Measurements from ENCODE around the gene CYBC1.

The CYBC1 gene

GRCh38 chr17:82437325-82437668, 13.3 kb downstream of the CYBC1 start:
- DNase-seq (ENCODE audit: insufficient read length) (no peak), FAIRE-seq (no peak)
- TF ChIP-seq POLR2A (IDR thresholded peaks at IDR 0.05; ENCODE audit: low read depth, low read length) (no peak), TAF1 (IDR thresholded peaks at IDR 0.05; ENCODE audit: borderline replicate concordance, low read depth, low read length) (no peak), POLR2AphosphoS5 (IDR thresholded peaks at IDR 0.05; ENCODE audit: low read depth, low read length) (no peak)

GRCh38 chr17:82436601-82437324, 13.8 kb downstream of the CYBC1 start:
- DNase-seq (ENCODE audit: insufficient read length) (no peak), FAIRE-seq (no peak)
- TF ChIP-seq POLR2AphosphoS5 (IDR thresholded peaks at IDR 0.05; ENCODE audit: low read depth, low read length) (no peak; the same call in 1 of the 2 replicates), TAF1 (IDR thresholded peaks at IDR 0.05; ENCODE audit: borderline replicate concordance, low read depth, low read length) (no peak), POLR2A (IDR thresholded peaks at IDR 0.05; ENCODE audit: low read depth, low read length) (no peak)

GRCh38 chr17:82435601-82436583, 14.7 kb downstream of the CYBC1 start:
- no peak for DNase-seq (ENCODE audit: insufficient read length)
- no peak for FAIRE-seq
- TF ChIP-seq TAF1 (IDR thresholded peaks at IDR 0.05; ENCODE audit: borderline replicate concordance, low read depth, low read length) (no peak), POLR2AphosphoS5 (IDR thresholded peaks at IDR 0.05; ENCODE audit: low read depth, low read length) (no peak), POLR2A (IDR thresholded peaks at IDR 0.05; ENCODE audit: low read depth, low read length) (no peak)

GRCh38 chr17:82435103-82435502, 15.4 kb downstream of the CYBC1 start:
- DNase-seq (ENCODE audit: insufficient read length): no peak
- no peak for TF ChIP-seq TAF1 (IDR thresholded peaks at IDR 0.05; ENCODE audit: borderline replicate concordance, low read depth, low read length)
- no peak for TF ChIP-seq POLR2AphosphoS5 (IDR thresholded peaks at IDR 0.05; ENCODE audit: low read depth, low read length)
- no peak for FAIRE-seq

GRCh38 chr17:82434216-82434565, 16.4 kb downstream of the CYBC1 start:
- DNase-seq (ENCODE audit: insufficient read length): no peak
- no peak for TF ChIP-seq POLR2A (IDR thresholded peaks at IDR 0.05; ENCODE audit: low read depth, low read length)
- no peak for TF ChIP-seq TAF1 (IDR thresholded peaks at IDR 0.05; ENCODE audit: borderline replicate concordance, low read depth, low read length)
- no peak for TF ChIP-seq POLR2AphosphoS5 (IDR thresholded peaks at IDR 0.05; ENCODE audit: low read depth, low read length)
- FAIRE-seq: no peak

- DNase-seq (ENCODE audit: insufficient read length): no peak
- FAIRE-seq: no peak
- TF ChIP-seq POLR2A (IDR thresholded peaks at IDR 0.05; ENCODE audit: low read depth, low read length) (no peak), TAF1 (IDR thresholded peaks at IDR 0.05; ENCODE audit: borderline replicate concordance, low read depth, low read length) (no peak), POLR2AphosphoS5 (IDR thresholded peaks at IDR 0.05; ENCODE audit: low read depth, low read length) (no peak)
These were observed 16.9 kb downstream of the CYBC1 start for GRCh38 chr17:82433560-82434215.

GRCh38 chr17:82432017-82432416, 18.5 kb downstream of the CYBC1 start:
- FAIRE-seq (no peak), DNase-seq (ENCODE audit: insufficient read length) (no peak)
- no peak for TF ChIP-seq TAF1 (IDR thresholded peaks at IDR 0.05; ENCODE audit: borderline replicate concordance, low read depth, low read length)
- TF ChIP-seq POLR2A (IDR thresholded peaks at IDR 0.05; ENCODE audit: low read depth, low read length): no peak
- no peak for TF ChIP-seq POLR2AphosphoS5 (IDR thresholded peaks at IDR 0.05; ENCODE audit: low read depth, low read length)

GRCh38 chr17:82429824-82430223, 20.7 kb downstream of the CYBC1 start:
- no peak for TF ChIP-seq POLR2A (IDR thresholded peaks at IDR 0.05; ENCODE audit: low read depth, low read length)
- TF ChIP-seq TAF1 (IDR thresholded peaks at IDR 0.05; ENCODE audit: borderline replicate concordance, low read depth, low read length): no peak
- no peak for TF ChIP-seq POLR2AphosphoS5 (IDR thresholded peaks at IDR 0.05; ENCODE audit: low read depth, low read length)
- FAIRE-seq (peak; percentile 50), DNase-seq (ENCODE audit: insufficient read length) (no peak)

GRCh38 chr17:82428546-82428945, 22.0 kb downstream of the CYBC1 start:
- FAIRE-seq: no peak

GRCh38 chr17:82424863-82425159, 25.7 kb downstream of the CYBC1 start:
- no peak for DNase-seq (ENCODE audit: insufficient read length)
- no peak for FAIRE-seq
- TF ChIP-seq TAF1 (IDR thresholded peaks at IDR 0.05; ENCODE audit: borderline replicate concordance, low read depth, low read length) (no peak), POLR2AphosphoS5 (IDR thresholded peaks at IDR 0.05; ENCODE audit: low read depth, low read length) (no peak), POLR2A (IDR thresholded peaks at IDR 0.05; ENCODE audit: low read depth, low read length) (no peak)

More at GRCh38 chr17:82428546-82428945, 22.0 kb downstream of the CYBC1 start:
- TF ChIP-seq POLR2A (IDR thresholded peaks at IDR 0.05; ENCODE audit: low read depth, low read length) (no peak), POLR2AphosphoS5 (IDR thresholded peaks at IDR 0.05; ENCODE audit: low read depth, low read length) (no peak), TAF1 (IDR thresholded peaks at IDR 0.05; ENCODE audit: borderline replicate concordance, low read depth, low read length) (no peak)
- DNase-seq (ENCODE audit: insufficient read length): no peak

GRCh38 chr17:82424001-82424862, 26.3 kb downstream of the CYBC1 start:
- FAIRE-seq: no peak
- TF ChIP-seq POLR2AphosphoS5 (IDR thresholded peaks at IDR 0.05; ENCODE audit: low read depth, low read length) (no peak), POLR2A (IDR thresholded peaks at IDR 0.05; ENCODE audit: low read depth, low read length) (no peak), TAF1 (IDR thresholded peaks at IDR 0.05; ENCODE audit: borderline replicate concordance, low read depth, low read length) (no peak)
- DNase-seq (ENCODE audit: insufficient read length): no peak

Measured in GM12892 (cell line).